NB4 (cell line): ENCODE results near the gene FABP1.

Experiments used
- CTCF ChIP-seq: IDR thresholded peaks from one replicate; pipeline ENCODE4 v1.5.1; 2012; ENCODE audit warnings: low read depth, low read length
- MAX ChIP-seq: IDR thresholded peaks from 2 replicates; pipeline ENCODE4 v1.6.1; 2011; ENCODE audit warnings: low read depth, low read length

GRCh38 chr2:88086401-88086800 lies 41.5 kb downstream of the FABP1 start:
- TF ChIP-seq MAX (no peak), CTCF (no peak)
